Ascending aorta (tissue), 2 donors: ENCODE data around the gene ANKRD40. TPM values are rescaled to one million over a fixed set of nuclear protein-coding genes. Genes with fewer than 3 reads are reported as not detected.

Experiments
- DNase-seq, 2 donors: peaks; one replicate each; pipeline ENCODE4 v3.0.0-alpha.2; 2019; ENCODE audit warnings: low spot score in 2 of 2
- H3K27ac ChIP-seq, 2 donors: fragments of 200-600 bp; sonication (generic); one replicate each; pipeline ENCODE4 v1.5.1; 2016 to 2017; ENCODE audit warnings: mild to moderate bottlenecking in 1 of 2
- H3K27me3 ChIP-seq: fragments of 200-600 bp; sonication (generic); one replicate; pipeline ENCODE4 v1.5.1; 2017
- H3K36me3 ChIP-seq, 2 donors: fragments of 200-600 bp; sonication (generic); one replicate each; pipeline ENCODE4 v1.5.1; 2016
- H3K4me1 ChIP-seq, 2 donors: fragments of 200-600 bp; sonication (generic); one replicate each; pipeline ENCODE4 v1.5.1; 2016 to 2017; ENCODE audit warnings: mild to moderate bottlenecking in 1 of 2
- H3K4me3 ChIP-seq, 2 donors: fragments of 200-600 bp; sonication (generic); one replicate each; pipeline ENCODE4 v1.5.1; 2016 to 2017; ENCODE audit warnings: mild to moderate bottlenecking in 1 of 2
- H3K9me3 ChIP-seq, 2 donors: fragments of 200-600 bp; sonication (generic); one replicate each; pipeline ENCODE4 v1.5.1; 2016
- CTCF ChIP-seq, 3 experiments: fragments of 200-600 bp in 2 of 3; fragments of 450-650 bp in 1 of 3; sonication (generic) in 2 of 3; IDR thresholded peaks; one replicate each; pipeline ENCODE4 v1.5.1; 2016 to 2019; ENCODE audit warnings: antibody characterized with exemption in 3 of 3, mild to moderate bottlenecking in 1 of 3, moderate library complexity in 1 of 3
- intact Hi-C: fragments of 100-400 bp; cut with DNase I; formaldehyde crosslinking; loops from one replicate; pipeline ENCODE4 v1.15.1; 2023
- total RNA-seq: library from RNA; depleted of rRNA; stranded (reverse); fragments of >200 nt; gene quantifications from one replicate; pipeline ENCODE4 v1.1.0, GENCODE V29; 2016

Gene ANKRD40
- total RNA-seq, 1 donor from 2014 or later: 35.4 TPM

GRCh38 chr17:50679008-50679544 is 28.6 kb downstream of the ANKRD40 start:
- intact Hi-C loops: no loop called here
- Histone ChIP-seq H3K36me3 (peaks cover 0 to 3% of the 10 kb centered on the region in 2 donors), H3K4me1 (no peaks in the 10 kb centered on the region), H3K9me3 (no peaks in the 10 kb centered on the region), H3K27ac (no peak overlapping the region), H3K27me3 (no peaks in the 10 kb centered on the region), H3K4me3 (no peak overlapping the region)
- no peak for DNase-seq
- no peak for TF ChIP-seq CTCF (IDR thresholded peaks at IDR 0.05)

GRCh38 chr17:50677851-50678375 is 29.8 kb downstream of the ANKRD40 start:
- no peaks in the 10 kb centered on the region for H3K9me3 ChIP-seq
- DNase-seq: no peak

DNA sequence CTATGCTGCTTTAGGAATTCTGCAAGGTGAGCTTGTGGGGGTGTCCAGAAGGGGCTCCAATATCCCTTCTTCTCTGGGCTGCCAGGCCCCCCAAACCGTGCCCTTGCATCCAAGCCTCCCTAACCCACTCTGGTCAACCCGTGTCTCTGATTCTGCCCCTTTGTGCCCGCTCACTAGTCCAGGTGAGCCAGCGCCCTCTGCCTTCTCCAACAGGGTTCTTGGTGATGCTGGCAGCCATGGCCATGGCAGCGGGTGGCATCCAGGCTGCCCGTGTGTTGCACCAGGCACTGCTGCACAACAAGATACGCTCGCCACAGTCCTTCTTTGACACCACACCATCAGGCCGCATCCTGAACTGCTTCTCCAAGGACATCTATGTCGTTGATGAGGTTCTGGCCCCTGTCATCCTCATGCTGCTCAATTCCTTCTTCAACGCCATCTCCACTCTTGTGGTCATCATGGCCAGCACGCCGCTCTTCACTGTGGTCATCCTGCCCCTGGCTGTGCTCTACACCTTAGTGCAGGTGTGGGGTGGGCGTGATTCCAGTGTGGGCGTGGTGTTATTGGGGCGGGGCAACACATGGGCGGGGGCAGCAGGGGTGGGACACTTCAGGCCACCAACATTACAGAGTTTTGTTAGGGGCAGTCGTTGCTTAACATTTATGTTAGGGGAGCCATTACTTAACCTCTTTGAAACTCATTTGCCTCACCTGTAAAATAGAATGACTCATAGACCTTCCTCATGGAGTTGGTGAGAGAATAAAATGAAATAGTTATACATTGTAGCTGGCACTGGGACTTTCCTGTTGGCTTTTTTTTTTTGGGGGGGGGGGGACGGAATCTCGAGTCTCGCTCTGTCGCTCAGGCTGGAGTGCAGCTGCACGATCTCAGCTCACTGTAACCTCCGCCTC is 31.4 kb downstream of the ANKRD40 start:
- H3K4me3 ChIP-seq: no peak overlapping the region
- peaks cover 0 to 3% of the 10 kb centered on the region in 2 donors for H3K36me3 ChIP-seq
- no peaks in the 10 kb centered on the region for H3K9me3 ChIP-seq
- peaks cover 2 to 7% of the 10 kb centered on the region in 2 donors for H3K4me1 ChIP-seq
- no peak overlapping the region for H3K27ac ChIP-seq
- intact Hi-C loops: no loop called here
- no peaks in the 10 kb centered on the region for H3K27me3 ChIP-seq
- no peak for TF ChIP-seq CTCF (IDR thresholded peaks at IDR 0.05)
- DNase-seq: no peak

More at GRCh38 chr17:50677851-50678375, 29.8 kb downstream of the ANKRD40 start:
- Histone ChIP-seq H3K4me1 (peaks cover under 1 to 6% of the 10 kb centered on the region in 2 donors), H3K36me3 (peaks cover 0 to 3% of the 10 kb centered on the region in 2 donors), H3K27ac (no peak overlapping the region), H3K27me3 (no peaks in the 10 kb centered on the region), H3K4me3 (no peak overlapping the region)
- intact Hi-C loops: no loop called here
- TF ChIP-seq CTCF (IDR thresholded peaks at IDR 0.05): no peak

GRCh38 chr17:50675627-50676026 is 32.1 kb downstream of the ANKRD40 start:
- Histone ChIP-seq H3K27ac (no peak overlapping the region), H3K36me3 (peaks cover 0 to 3% of the 10 kb centered on the region in 2 donors), H3K9me3 (no peaks in the 10 kb centered on the region), H3K4me3 (no peak overlapping the region), H3K27me3 (no peaks in the 10 kb centered on the region), H3K4me1 (peaks cover 2 to 7% of the 10 kb centered on the region in 2 donors)
- TF ChIP-seq CTCF (IDR thresholded peaks at IDR 0.05): no peak
- intact Hi-C loops: no loop called here
- no peak for DNase-seq

- no peaks in the 10 kb centered on the region for H3K27me3 ChIP-seq
- H3K27ac ChIP-seq: no peak overlapping the region
- TF ChIP-seq CTCF (IDR thresholded peaks at IDR 0.05): no peak
- H3K4me3 ChIP-seq: no peak overlapping the region
- no peaks in the 10 kb centered on the region for H3K9me3 ChIP-seq
- peaks cover 2 to 7% of the 10 kb centered on the region in 2 donors for H3K4me1 ChIP-seq
- peaks cover 0 to 3% of the 10 kb centered on the region in 2 donors for H3K36me3 ChIP-seq
- no peak for DNase-seq
- intact Hi-C loops: no loop called here
Observed at GRCh38 chr17:50675190-50675589, 32.5 kb downstream of the ANKRD40 start.
